CD14-positive monocyte (primary cell): Measurements from ENCODE around the gene MEF2D. TPM values are rescaled to one million over a fixed set of nuclear protein-coding genes. Genes with fewer than 3 reads are reported as not detected.

Source experiments
- DNase-seq, 3 donors: peaks; one replicate each; pipeline ENCODE4 v3.0.0-alpha.2; 2011 to 2022
- H2AFZ ChIP-seq: 2 replicates; pipeline ENCODE4 v1.6.0; 2012; ENCODE audit warnings: mild to moderate bottlenecking, low read depth, low read length, inconsistent platforms; ENCODE audit not compliant: insufficient read depth, poor library complexity, severe bottlenecking
- H3K27ac ChIP-seq, 2 donors: 1 replicate in 1 of 2; 2 replicates in 1 of 2; pipeline ENCODE4 v1.5.1; 2012 to 2013; ENCODE audit warnings: low read length in 2 of 2, control low read depth in 1 of 2, inconsistent platforms in 1 of 2, low read depth in 1 of 2, mild to moderate bottlenecking in 1 of 2
- H3K27me3 ChIP-seq, 2 donors: one replicate each; pipeline versions ENCODE4 v1.6.0 to v1.6.1; 2011 to 2013; ENCODE audit warnings: low read length in 2 of 2; ENCODE audit not compliant: control insufficient read depth in 2 of 2, insufficient read depth in 2 of 2
- H3K36me3 ChIP-seq, 2 donors: replicated peaks in 1 of 2; 1 replicate in 1 of 2; 2 replicates in 1 of 2; pipeline versions ENCODE4 v1.5.1 to v1.6.1; 2012 to 2013; ENCODE audit warnings: low read length in 2 of 2, control low read depth in 1 of 2, inconsistent platforms in 1 of 2, mild to moderate bottlenecking in 1 of 2; ENCODE audit not compliant: insufficient read depth in 2 of 2, control insufficient read depth in 1 of 2
- H3K4me1 ChIP-seq, 2 donors: 1 replicate in 1 of 2; 2 replicates in 1 of 2; pipeline versions ENCODE4 v1.5.1 to v1.6.1; 2012 to 2013; ENCODE audit warnings: low read length in 2 of 2, control low read depth in 1 of 2, inconsistent platforms in 1 of 2, mild to moderate bottlenecking in 1 of 2, moderate library complexity in 1 of 2; ENCODE audit not compliant: insufficient read depth in 2 of 2, control insufficient read depth in 1 of 2
- H3K4me2 ChIP-seq: replicated peaks from 2 replicates; pipeline ENCODE3; 2012; ENCODE audit warnings: low read length, moderate library complexity, mild to moderate bottlenecking; ENCODE audit not compliant: poor library complexity, severe bottlenecking; ENCODE audit errors: extremely low read depth
- H3K4me3 ChIP-seq, 3 experiments: fragments of 200-600 bp in 1 of 3; sonication (generic) in 1 of 3; replicated peaks in 1 of 3; 1 replicate in 2 of 3; 2 replicates in 1 of 3; pipeline ENCODE4 v1.5.1; 2011 to 2013; ENCODE audit warnings: low read length in 3 of 3, mild to moderate bottlenecking in 3 of 3, control low read depth in 2 of 3, low read depth in 2 of 3, inconsistent platforms in 1 of 3, moderate library complexity in 1 of 3
- H3K79me2 ChIP-seq: 2 replicates; pipeline ENCODE4 v1.6.0; 2012; ENCODE audit warnings: mild to moderate bottlenecking, control low read depth, inconsistent platforms, low read length, moderate library complexity; ENCODE audit not compliant: insufficient read depth
- H3K9ac ChIP-seq: 2 replicates; pipeline ENCODE4 v1.6.0; 2017; ENCODE audit warnings: low read length, mild to moderate bottlenecking; ENCODE audit not compliant: insufficient read depth, poor library complexity, severe bottlenecking
- H3K9me3 ChIP-seq, 2 donors: replicated peaks in 1 of 2; 1 replicate in 1 of 2; 2 replicates in 1 of 2; pipeline versions ENCODE4 v1.5.1 to v1.6.1; 2012 to 2013; ENCODE audit warnings: low read length in 2 of 2, control low read depth in 1 of 2; ENCODE audit not compliant: control insufficient read depth in 1 of 2, insufficient read depth in 1 of 2
- H4K20me1 ChIP-seq: 2 replicates; pipeline ENCODE4 v1.6.0; 2012; ENCODE audit warnings: mild to moderate bottlenecking, low read length, control low read depth, moderate library complexity; ENCODE audit not compliant: insufficient read depth
- H3K27ac Mint-ChIP-seq, 7 donors: one replicate each; pipeline ENCODE4 v1.8.0; 2020; ENCODE audit warnings: mild to moderate bottlenecking in 7 of 7, mixed read lengths in 7 of 7, moderate library complexity in 6 of 7, inconsistent platforms in 2 of 7
- H3K27me3 Mint-ChIP-seq, 3 donors: one replicate each; pipeline ENCODE4 v1.8.0; 2021 to 2022; ENCODE audit warnings: low read depth in 3 of 3, mild to moderate bottlenecking in 3 of 3, mixed read lengths in 3 of 3, moderate library complexity in 3 of 3, inconsistent platforms in 1 of 3
- H3K36me3 Mint-ChIP-seq, 2 donors: one replicate each; pipeline ENCODE4 v1.8.0; 2020; ENCODE audit warnings: mixed read lengths in 2 of 2, inconsistent platforms in 1 of 2, mild to moderate bottlenecking in 1 of 2
- H3K4me1 Mint-ChIP-seq: one replicate; pipeline ENCODE4 v1.8.0; 2020; ENCODE audit warnings: mild to moderate bottlenecking, mixed read lengths
- H3K4me3 Mint-ChIP-seq, 2 donors: one replicate each; pipeline ENCODE4 v1.8.0; 2020; ENCODE audit warnings: mild to moderate bottlenecking in 2 of 2, mixed read lengths in 2 of 2, moderate library complexity in 1 of 2
- H3K9me3 Mint-ChIP-seq, 7 donors: one replicate each; pipeline ENCODE4 v1.8.0; 2020 to 2022; ENCODE audit warnings: mixed read lengths in 7 of 7, mild to moderate bottlenecking in 6 of 7, moderate library complexity in 6 of 7, inconsistent platforms in 2 of 7
- WGBS: methylation state at CpG from one replicate; pipeline ENCODE4 v1.1.5; 2013; ENCODE audit warnings: missing lambda C conversion rate; ENCODE audit not compliant: insufficient coverage; 5-methylcytosine and 5-hydroxymethylcytosine counted together
- intact Hi-C, 2 donors: fragments of 100-400 bp; cut with micrococcal nuclease; formaldehyde crosslinking; loops; one replicate each; pipeline versions ENCODE4 v1.15.0 to v1.15.1; 2023
- polyA plus RNA-seq, 3 donors: library from polyadenylated mRNA; depleted of rRNA in 1 of 3; unstranded in 2 of 3; stranded (reverse) in 1 of 3; fragments of 300-500 nt in 2 of 3; fragments of >200 nt in 1 of 3; fragmentation: Illumina TruSeq in 2 of 3; gene quantifications; 1 replicate in 2 of 3; 2 replicates in 1 of 3; pipeline ENCODE4 v1.2.3, GENCODE V29; 2012 to 2021
- TF ChIP-seq, protein P1 (sequence below): fragments of 200-600 bp; IDR thresholded peaks from one replicate; pipeline ENCODE4 v1.8.0; 2022; ENCODE audit warnings: antibody characterized with exemption, mild to moderate bottlenecking

The MEF2D gene
- polyA plus RNA-seq, 3 donors: 4.5 to 66.4 (median 8.0) TPM

DNA sequence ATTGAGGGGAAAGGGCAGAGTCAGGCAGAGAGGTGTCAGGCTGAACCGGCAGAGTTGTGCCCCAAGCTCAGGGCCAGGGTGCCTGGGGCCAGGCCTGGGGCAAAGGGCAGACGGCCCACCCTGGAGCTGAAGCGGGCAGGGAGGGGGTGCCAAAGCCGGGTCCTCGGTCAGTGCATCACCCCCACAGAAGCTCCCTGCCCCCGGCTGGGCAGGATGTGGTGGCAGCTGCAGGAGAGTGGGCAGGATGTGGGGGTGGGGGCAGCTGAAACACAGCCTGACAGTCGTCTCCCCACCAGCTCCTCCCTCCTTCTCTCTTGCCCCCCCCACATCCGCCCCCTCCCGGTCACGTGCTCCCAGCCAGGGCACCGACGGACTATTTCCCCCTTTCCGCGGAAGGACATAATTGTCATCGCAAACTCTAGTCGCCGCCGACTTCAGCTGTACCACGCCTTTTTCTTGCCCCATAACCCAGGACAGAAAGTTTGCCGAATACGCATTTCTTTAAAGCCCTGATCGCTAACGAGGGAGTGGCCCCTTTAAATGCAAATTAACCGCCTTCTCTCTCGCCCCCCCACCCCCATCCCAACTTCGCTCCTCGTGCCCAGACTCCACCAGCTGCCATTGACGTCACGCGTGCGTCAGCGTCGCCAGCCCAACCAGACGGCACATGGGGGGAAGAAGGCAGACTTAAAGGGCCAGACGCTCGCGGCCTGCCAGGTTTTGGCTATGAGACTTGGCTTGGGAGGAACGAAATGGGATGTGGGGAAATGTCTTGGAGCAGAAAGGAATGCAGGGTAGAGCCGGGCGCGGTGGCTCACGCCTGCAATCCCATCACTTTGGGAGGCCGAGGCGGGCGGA, 4.5 kb upstream of the MEF2D start:
- peaks cover 0 to 1% (median 0%) of the 10 kb centered on the region in 7 donors for H3K9me3 Mint-ChIP-seq
- H3K79me2 ChIP-seq: peaks cover 48% of the 10 kb centered on the region
- H3K36me3 Mint-ChIP-seq: no peaks in the 10 kb centered on the region
- H3K9me3 ChIP-seq: no peaks in the 10 kb centered on the region
- H3K4me3 ChIP-seq: peak overlapping the region; percentile 4 to 99 (median 32)
- peak overlapping the region; percentile 65 for H3K9ac ChIP-seq
- no peaks in the 10 kb centered on the region for H3K36me3 ChIP-seq
- WGBS: 7% methylated on average over 38 of the region's 45 CpGs
- H3K4me3 Mint-ChIP-seq: peak overlapping the region; percentile 72 to 90
- peak overlapping the region; percentile 95 to 100 (median 99) for H3K27ac Mint-ChIP-seq
- H3K27me3 Mint-ChIP-seq: peaks cover 0 to 2% (median 0%) of the 10 kb centered on the region in 3 donors
- peaks cover 68 to 83% of the 10 kb centered on the region in 2 donors for H3K4me1 ChIP-seq
- peak overlapping the region; percentile 96 for H3K4me2 ChIP-seq
- TF ChIP-seq, protein P1, sequence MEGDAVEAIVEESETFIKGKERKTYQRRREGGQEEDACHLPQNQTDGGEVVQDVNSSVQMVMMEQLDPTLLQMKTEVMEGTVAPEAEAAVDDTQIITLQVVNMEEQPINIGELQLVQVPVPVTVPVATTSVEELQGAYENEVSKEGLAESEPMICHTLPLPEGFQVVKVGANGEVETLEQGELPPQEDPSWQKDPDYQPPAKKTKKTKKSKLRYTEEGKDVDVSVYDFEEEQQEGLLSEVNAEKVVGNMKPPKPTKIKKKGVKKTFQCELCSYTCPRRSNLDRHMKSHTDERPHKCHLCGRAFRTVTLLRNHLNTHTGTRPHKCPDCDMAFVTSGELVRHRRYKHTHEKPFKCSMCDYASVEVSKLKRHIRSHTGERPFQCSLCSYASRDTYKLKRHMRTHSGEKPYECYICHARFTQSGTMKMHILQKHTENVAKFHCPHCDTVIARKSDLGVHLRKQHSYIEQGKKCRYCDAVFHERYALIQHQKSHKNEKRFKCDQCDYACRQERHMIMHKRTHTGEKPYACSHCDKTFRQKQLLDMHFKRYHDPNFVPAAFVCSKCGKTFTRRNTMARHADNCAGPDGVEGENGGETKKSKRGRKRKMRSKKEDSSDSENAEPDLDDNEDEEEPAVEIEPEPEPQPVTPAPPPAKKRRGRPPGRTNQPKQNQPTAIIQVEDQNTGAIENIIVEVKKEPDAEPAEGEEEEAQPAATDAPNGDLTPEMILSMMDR: no peak
- H3K27me3 ChIP-seq: no peaks in the 10 kb centered on the region
- peak overlapping the region; percentile 91 to 98 for H3K27ac ChIP-seq
- H4K20me1 ChIP-seq: peaks cover 4% of the 10 kb centered on the region
- H2AFZ ChIP-seq: no peak overlapping the region
- H3K4me1 Mint-ChIP-seq: peaks cover 63% of the 10 kb centered on the region
- intact Hi-C loops: loop anchor here in 1 of 2 donors (5.0 to 10.0 kb wide), 4 partner anchors 47 to 242 kb away; partner anchors contain the start of genes ISG20L2 and METTL25B
- DNase-seq: peak; percentile 96 to 100 (median 99)

DNA sequence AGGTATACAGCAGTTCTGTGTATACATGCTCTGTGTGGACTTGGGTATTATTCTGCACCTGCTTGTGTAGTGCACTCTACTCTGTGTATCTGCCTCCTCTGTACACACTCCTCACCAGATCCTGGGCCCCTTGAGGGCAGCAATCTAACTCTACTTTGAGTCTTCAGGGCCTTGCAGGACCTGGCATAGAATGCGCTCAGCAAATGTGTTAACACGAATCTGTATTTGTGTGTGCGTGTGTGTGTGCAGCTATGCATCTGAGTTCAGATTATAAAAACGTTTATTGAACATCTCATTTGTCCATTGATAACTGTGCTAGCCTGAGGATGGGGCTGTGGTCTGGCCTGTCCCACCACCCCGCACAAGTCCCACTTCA, 3.9 kb upstream of the MEF2D start:
- Mint-ChIP-seq H3K9me3 (peaks cover 0 to 3% (median 0%) of the 10 kb centered on the region in 7 donors), H3K4me3 (peak overlapping the region; percentile 72 to 90), H3K27me3 (peaks cover 0 to 2% (median 0%) of the 10 kb centered on the region in 3 donors), H3K27ac (peak overlapping the region; percentile 95 to 100 (median 99)), H3K36me3 (no peaks in the 10 kb centered on the region), H3K4me1 (peaks cover 60% of the 10 kb centered on the region)
- H3K4me2 ChIP-seq: peak overlapping the region; percentile 96
- TF ChIP-seq, protein P1: no peak
- peak in 1 of 3 donors; percentile 9 for DNase-seq
- H3K9me3 ChIP-seq: no peaks in the 10 kb centered on the region
- peaks cover 54% of the 10 kb centered on the region for H3K79me2 ChIP-seq
- 8% methylated on average over 2 of the region's 5 CpGs for WGBS
- intact Hi-C loops: loop anchor here in 1 of 2 donors (5.0 to 10.0 kb wide), 3 partner anchors 48 to 243 kb away; partner anchors contain the start of genes ISG20L2 and METTL25B
- peaks cover 65 to 77% of the 10 kb centered on the region in 2 donors for H3K4me1 ChIP-seq
- peaks cover 10% of the 10 kb centered on the region for H4K20me1 ChIP-seq
- no peak overlapping the region for H2AFZ ChIP-seq
- peak overlapping the region; percentile 91 to 98 for H3K27ac ChIP-seq
- no peaks in the 10 kb centered on the region for H3K27me3 ChIP-seq
- peak overlapping the region; percentile 65 for H3K9ac ChIP-seq
- H3K4me3 ChIP-seq: peak overlapping the region; percentile 4 to 99 (median 32)
- H3K36me3 ChIP-seq: no peaks in the 10 kb centered on the region
